Measurements from ENCODE around the gene INSC.

The INSC gene

DNA sequence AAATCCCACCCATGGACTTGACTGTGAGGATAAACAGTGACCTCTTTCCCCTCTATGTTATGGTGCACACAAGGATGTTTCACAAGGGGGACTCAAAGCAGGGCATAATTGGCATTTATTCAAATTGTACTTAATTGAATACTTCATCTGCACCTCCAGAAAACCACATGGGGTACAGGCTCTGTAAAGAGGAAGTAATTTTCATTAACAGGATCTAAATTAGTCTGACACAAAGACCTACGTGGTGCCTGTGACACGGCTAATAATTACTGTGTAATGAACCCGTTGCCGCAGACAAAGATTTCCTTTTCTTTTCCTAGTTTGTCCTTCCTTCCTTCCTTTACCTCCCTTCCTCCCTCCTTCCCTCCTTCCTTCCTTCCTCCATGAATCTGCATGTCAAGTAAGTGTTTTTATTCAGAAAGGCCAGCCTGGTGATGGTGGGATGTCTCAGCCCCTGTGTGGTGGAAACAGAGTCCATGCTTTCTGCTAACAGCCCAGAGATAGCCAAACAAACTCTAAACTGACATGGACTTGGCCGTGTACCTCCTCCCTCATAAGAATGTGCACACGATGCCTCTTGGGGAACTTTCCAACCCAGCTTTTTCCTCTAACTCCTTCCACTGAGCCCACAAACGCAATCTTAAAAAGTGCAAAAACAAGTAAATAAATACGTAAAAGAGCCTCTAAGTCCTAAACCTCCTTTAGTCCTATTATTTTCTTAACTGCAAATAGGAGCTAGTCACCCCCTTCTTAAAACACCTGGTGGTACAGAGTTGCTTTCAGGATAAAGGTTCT lies 118.8 kb downstream of the INSC start:
- DNase-seq: peak in 2 of 3 donors; percentile 25 to 26
- Histone ChIP-seq H3K4me3 (ENCODE audit: control insufficient read depth in 1 of 7, extremely low read depth in 1 of 7, insufficient read depth in 4 of 7, low read depth in 2 of 7, low read length in 6 of 7) (no peak overlapping the region), H3K27me3 (replicated peaks in 2 of 5; ENCODE audit: control insufficient read depth in 4 of 5, insufficient read depth in 5 of 5, low read length in 4 of 5) (peaks cover 0 to 7% (median 0%) of the 10 kb centered on the region in 5 experiments), H3K9me3 (ENCODE audit: control extremely low read depth in 1 of 5, control insufficient read depth in 4 of 5, insufficient read depth in 2 of 5, low read depth in 1 of 5, low read length in 4 of 5) (peaks cover 0 to 1% (median 0%) of the 10 kb centered on the region in 5 experiments), H3K36me3 (ENCODE audit: control insufficient read depth in 4 of 4, insufficient read depth in 4 of 4, low read length in 3 of 4) (no peaks in the 10 kb centered on the region), H3K27ac (ENCODE audit: insufficient read depth in 1 of 2, low read depth in 1 of 2, low read length in 2 of 2, poor library complexity in 1 of 2, severe bottlenecking in 2 of 2) (no peak overlapping the region), H3K4me1 (ENCODE audit: control extremely low read depth in 1 of 4, control insufficient read depth in 4 of 4, insufficient read depth in 4 of 4, low read length in 3 of 4) (peaks cover 0 to 3% (median 0%) of the 10 kb centered on the region in 4 experiments)
- WGBS (ENCODE audit: insufficient coverage): 39% methylated on average over 7 of the region's 8 CpGs
- ChIA-PET POLR2A (no interaction called here), CTCF (interaction anchor here (1.1 kb wide), 1 partner anchor 25 kb away, joined by 3 read pairs; no protein-coding TSS in a partner anchor)

DNA sequence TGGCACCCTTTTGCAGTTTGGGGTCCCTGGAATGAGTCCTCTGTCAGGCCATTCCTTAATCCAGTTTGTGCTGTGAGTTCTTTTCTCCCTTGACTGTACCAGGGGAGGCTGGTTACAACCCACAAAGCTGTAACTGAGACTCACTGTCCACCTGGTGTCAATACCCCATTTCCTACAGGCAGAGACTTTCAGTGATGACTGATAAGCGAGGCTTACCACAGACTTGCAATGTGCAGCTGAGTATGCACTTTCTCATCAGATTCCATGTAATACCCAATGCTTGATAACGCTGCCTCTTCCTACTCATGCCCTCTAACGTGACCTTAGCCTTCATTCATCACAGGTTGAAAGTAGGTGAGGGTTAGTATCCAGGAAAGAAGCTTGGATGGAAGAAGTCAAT lies 120.1 kb downstream of the INSC start:
- ChIA-PET POLR2A (no interaction called here), CTCF (no interaction called here)
- no peaks in the 10 kb centered on the region for H3K36me3 ChIP-seq (ENCODE audit: control insufficient read depth in 4 of 4, insufficient read depth in 4 of 4, low read length in 3 of 4)
- peak in 1 of 3 donors; percentile 13 for DNase-seq
- no peak overlapping the region for H3K27ac ChIP-seq (ENCODE audit: insufficient read depth in 1 of 2, low read depth in 1 of 2, low read length in 2 of 2, poor library complexity in 1 of 2, severe bottlenecking in 2 of 2)
- H3K4me3 ChIP-seq (ENCODE audit: control insufficient read depth in 1 of 7, extremely low read depth in 1 of 7, insufficient read depth in 4 of 7, low read depth in 2 of 7, low read length in 6 of 7): no peak overlapping the region
- peaks cover 0 to 4% (median 0%) of the 10 kb centered on the region in 5 experiments for H3K9me3 ChIP-seq (ENCODE audit: control extremely low read depth in 1 of 5, control insufficient read depth in 4 of 5, insufficient read depth in 2 of 5, low read depth in 1 of 5, low read length in 4 of 5)
- peaks cover 0 to 3% (median 0%) of the 10 kb centered on the region in 4 experiments for H3K4me1 ChIP-seq (ENCODE audit: control extremely low read depth in 1 of 4, control insufficient read depth in 4 of 4, insufficient read depth in 4 of 4, low read length in 3 of 4)
- peaks cover 0 to 7% (median 0%) of the 10 kb centered on the region in 5 experiments for H3K27me3 ChIP-seq (replicated peaks in 2 of 5; ENCODE audit: control insufficient read depth in 4 of 5, insufficient read depth in 5 of 5, low read length in 4 of 5)
- 86% methylated on average over 3 of the region's 3 CpGs for WGBS (ENCODE audit: insufficient coverage)

DNA sequence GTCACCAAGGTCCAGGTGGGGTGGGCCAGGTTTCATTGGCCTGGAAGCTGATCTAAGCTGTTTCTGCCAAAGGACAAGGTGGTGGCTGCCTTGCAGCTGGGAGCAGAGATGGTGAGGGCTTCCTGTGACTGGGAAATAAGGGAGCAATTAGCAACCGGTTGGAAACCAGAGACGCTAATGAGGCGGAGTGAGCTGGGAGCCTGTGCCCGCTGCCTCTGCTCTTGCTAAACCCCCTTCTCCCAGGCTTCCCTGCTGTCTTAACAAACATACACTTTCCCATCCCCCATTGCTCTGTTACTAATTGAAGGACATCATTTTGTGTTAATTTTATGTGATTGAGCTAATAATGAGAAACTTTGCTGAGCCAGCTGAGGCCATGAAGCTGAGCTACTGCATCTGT lies 121.8 kb downstream of the INSC start:
- no peak for DNase-seq
- WGBS (ENCODE audit: insufficient coverage): 96% methylated on average over 3 of the region's 4 CpGs
- Histone ChIP-seq H3K9me3 (ENCODE audit: control extremely low read depth in 1 of 5, control insufficient read depth in 4 of 5, insufficient read depth in 2 of 5, low read depth in 1 of 5, low read length in 4 of 5) (peaks cover 0 to 4% (median 0%) of the 10 kb centered on the region in 5 experiments), H3K27me3 (replicated peaks in 2 of 5; ENCODE audit: control insufficient read depth in 4 of 5, insufficient read depth in 5 of 5, low read length in 4 of 5) (peaks cover 0 to 7% (median 0%) of the 10 kb centered on the region in 5 experiments), H3K4me1 (ENCODE audit: control extremely low read depth in 1 of 4, control insufficient read depth in 4 of 4, insufficient read depth in 4 of 4, low read length in 3 of 4) (peaks cover 0 to 3% (median 0%) of the 10 kb centered on the region in 4 experiments), H3K4me3 (ENCODE audit: control insufficient read depth in 1 of 7, extremely low read depth in 1 of 7, insufficient read depth in 4 of 7, low read depth in 2 of 7, low read length in 6 of 7) (no peak overlapping the region), H3K36me3 (ENCODE audit: control insufficient read depth in 4 of 4, insufficient read depth in 4 of 4, low read length in 3 of 4) (no peaks in the 10 kb centered on the region), H3K27ac (ENCODE audit: insufficient read depth in 1 of 2, low read depth in 1 of 2, low read length in 2 of 2, poor library complexity in 1 of 2, severe bottlenecking in 2 of 2) (no peak overlapping the region)
- ChIA-PET POLR2A (no interaction called here), CTCF (no interaction called here)

DNA sequence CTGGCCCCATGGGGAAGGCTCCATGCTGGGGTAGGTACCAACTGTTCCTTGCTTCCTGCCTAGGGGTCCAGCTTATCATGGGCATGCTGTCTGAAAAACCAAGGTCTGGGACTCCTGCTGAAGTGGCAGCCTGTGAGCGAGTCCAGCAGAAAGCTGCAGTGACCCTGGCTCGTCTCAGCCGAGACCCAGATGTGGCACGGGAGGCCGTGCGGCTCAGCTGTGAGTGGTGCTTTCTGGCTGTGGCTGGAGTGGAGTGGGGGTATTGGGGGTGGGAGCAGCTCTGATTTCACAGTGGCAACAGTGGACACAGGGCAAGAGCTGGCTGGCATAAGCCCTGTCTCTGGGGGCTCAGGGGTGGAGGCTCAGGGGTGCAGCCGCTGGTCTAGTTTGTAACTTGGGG lies 124.1 kb downstream of the INSC start:
- H3K9me3 ChIP-seq (ENCODE audit: control extremely low read depth in 1 of 5, control insufficient read depth in 4 of 5, insufficient read depth in 2 of 5, low read depth in 1 of 5, low read length in 4 of 5): peaks cover 0 to 4% (median 0%) of the 10 kb centered on the region in 5 experiments
- ChIA-PET POLR2A (no interaction called here), CTCF (no interaction called here)
- H3K4me1 ChIP-seq (ENCODE audit: control extremely low read depth in 1 of 4, control insufficient read depth in 4 of 4, insufficient read depth in 4 of 4, low read length in 3 of 4): no peaks in the 10 kb centered on the region
- no peaks in the 10 kb centered on the region for H3K36me3 ChIP-seq (ENCODE audit: control insufficient read depth in 4 of 4, insufficient read depth in 4 of 4, low read length in 3 of 4)
- DNase-seq: no peak
- H3K27ac ChIP-seq (ENCODE audit: insufficient read depth in 1 of 2, low read depth in 1 of 2, low read length in 2 of 2, poor library complexity in 1 of 2, severe bottlenecking in 2 of 2): no peak overlapping the region
- no peak overlapping the region for H3K4me3 ChIP-seq (ENCODE audit: control insufficient read depth in 1 of 7, extremely low read depth in 1 of 7, insufficient read depth in 4 of 7, low read depth in 2 of 7, low read length in 6 of 7)
- no CpG with 5 or more reads among the region's 7 CpGs for WGBS (ENCODE audit: insufficient coverage)
- H3K27me3 ChIP-seq (replicated peaks in 2 of 5; ENCODE audit: control insufficient read depth in 4 of 5, insufficient read depth in 5 of 5, low read length in 4 of 5): peaks cover 0 to 4% (median 0%) of the 10 kb centered on the region in 5 experiments

DNA sequence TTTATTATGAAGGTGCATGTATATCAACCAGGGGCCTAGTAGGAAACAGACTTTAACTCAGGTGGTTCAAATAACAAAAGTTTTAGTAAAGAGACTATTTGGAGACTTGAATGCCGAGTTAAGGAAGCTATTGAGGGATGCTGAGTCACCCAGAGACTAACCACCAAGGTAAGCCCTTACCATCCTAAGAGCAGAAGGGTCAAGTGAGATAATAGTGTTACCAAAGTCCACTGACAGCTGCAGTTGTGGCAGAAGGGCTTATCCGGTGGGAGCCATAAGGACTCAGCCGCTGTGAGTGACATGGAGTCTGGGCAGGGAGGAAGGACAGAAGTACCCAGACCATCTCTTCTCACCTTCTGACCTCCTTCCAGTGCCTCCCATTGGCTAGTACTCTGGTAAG lies 134.0 kb downstream of the INSC start:
- CTCF ChIA-PET: no interaction called here
- Histone ChIP-seq H3K4me1 (ENCODE audit: control extremely low read depth in 1 of 4, control insufficient read depth in 4 of 4, insufficient read depth in 4 of 4, low read length in 3 of 4) (no peaks in the 10 kb centered on the region), H3K27me3 (replicated peaks in 2 of 5; ENCODE audit: control insufficient read depth in 4 of 5, insufficient read depth in 5 of 5, low read length in 4 of 5) (peaks cover 0 to 4% (median 0%) of the 10 kb centered on the region in 5 experiments), H3K27ac (ENCODE audit: insufficient read depth in 1 of 2, low read depth in 1 of 2, low read length in 2 of 2, poor library complexity in 1 of 2, severe bottlenecking in 2 of 2) (no peak overlapping the region), H3K9me3 (ENCODE audit: control extremely low read depth in 1 of 5, control insufficient read depth in 4 of 5, insufficient read depth in 2 of 5, low read depth in 1 of 5, low read length in 4 of 5) (no peaks in the 10 kb centered on the region), H3K4me3 (ENCODE audit: control insufficient read depth in 1 of 7, extremely low read depth in 1 of 7, insufficient read depth in 4 of 7, low read depth in 2 of 7, low read length in 6 of 7) (no peak overlapping the region), H3K36me3 (ENCODE audit: control insufficient read depth in 4 of 4, insufficient read depth in 4 of 4, low read length in 3 of 4) (no peaks in the 10 kb centered on the region)
- DNase-seq: no peak
- 20% methylated on average over 1 of the region's 3 CpGs for WGBS (ENCODE audit: insufficient coverage)
- POLR2A ChIA-PET: no interaction called here

DNA sequence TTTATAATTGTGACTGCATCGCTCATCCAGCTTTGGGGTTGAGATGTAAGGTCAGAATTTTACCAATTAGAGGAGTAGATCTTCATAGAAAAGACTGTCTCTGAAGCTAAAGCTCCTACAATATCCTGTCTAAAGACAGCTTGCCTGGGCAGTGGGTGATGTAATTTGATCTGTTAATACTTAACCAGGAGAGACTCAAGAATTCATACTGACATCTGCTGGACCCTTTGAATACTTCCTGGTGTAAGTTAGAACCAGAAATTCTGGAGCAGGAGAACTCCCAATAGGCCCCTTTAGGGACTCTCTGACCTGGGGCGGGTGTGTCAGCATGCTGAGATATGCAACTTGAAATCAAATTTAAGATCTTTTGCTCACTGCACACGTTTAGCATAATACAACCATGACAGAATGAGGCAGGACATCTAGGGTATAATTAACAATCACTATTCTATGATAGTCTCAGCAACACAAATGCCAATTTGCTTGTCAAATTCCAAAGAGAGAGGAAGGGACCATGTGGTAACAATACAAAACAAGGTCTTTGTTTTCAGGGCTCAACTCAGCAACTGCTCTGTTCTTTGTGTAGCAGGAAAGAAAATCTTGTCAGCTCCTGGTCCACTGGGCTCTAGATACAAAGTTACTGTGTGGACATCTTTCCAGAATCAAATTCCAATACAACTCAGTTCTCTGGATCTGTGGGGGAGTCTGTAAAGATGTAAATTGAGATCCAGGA lies 143.9 kb downstream of the INSC start:
- Histone ChIP-seq H3K4me1 (ENCODE audit: control extremely low read depth in 1 of 4, control insufficient read depth in 4 of 4, insufficient read depth in 4 of 4, low read length in 3 of 4) (no peaks in the 10 kb centered on the region), H3K36me3 (ENCODE audit: control insufficient read depth in 4 of 4, insufficient read depth in 4 of 4, low read length in 3 of 4) (no peaks in the 10 kb centered on the region), H3K27ac (ENCODE audit: insufficient read depth in 1 of 2, low read depth in 1 of 2, low read length in 2 of 2, poor library complexity in 1 of 2, severe bottlenecking in 2 of 2) (no peak overlapping the region), H3K4me3 (ENCODE audit: control insufficient read depth in 1 of 7, extremely low read depth in 1 of 7, insufficient read depth in 4 of 7, low read depth in 2 of 7, low read length in 6 of 7) (no peak overlapping the region), H3K27me3 (replicated peaks in 2 of 5; ENCODE audit: control insufficient read depth in 4 of 5, insufficient read depth in 5 of 5, low read length in 4 of 5) (peaks cover 0 to 3% (median 0%) of the 10 kb centered on the region in 5 experiments), H3K9me3 (ENCODE audit: control extremely low read depth in 1 of 5, control insufficient read depth in 4 of 5, insufficient read depth in 2 of 5, low read depth in 1 of 5, low read length in 4 of 5) (no peaks in the 10 kb centered on the region)
- ChIA-PET CTCF (no interaction called here), POLR2A (no interaction called here)
- WGBS (ENCODE audit: insufficient coverage): no CpG with 5 or more reads among the region's 3 CpGs
- DNase-seq: no peak

DNA sequence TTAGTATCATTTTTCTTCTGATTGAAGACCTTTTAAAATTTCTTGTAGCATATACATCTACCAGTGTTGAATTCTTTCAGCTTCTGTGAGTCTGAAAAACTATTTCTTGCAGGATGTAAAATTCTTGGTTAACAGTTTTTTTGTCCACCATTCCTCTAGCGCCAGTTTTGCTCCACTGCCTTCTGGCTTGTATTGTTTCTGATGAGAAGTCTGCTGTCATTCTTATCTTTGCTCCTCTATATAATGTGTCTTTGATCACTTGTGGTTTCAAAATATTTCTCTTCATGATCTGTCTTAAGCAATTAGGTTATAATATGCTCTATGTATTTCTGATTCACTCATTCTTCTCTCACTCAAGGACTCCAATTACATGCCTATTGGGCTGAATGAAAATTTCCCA lies 152.3 kb downstream of the INSC start:
- H3K9me3 ChIP-seq (ENCODE audit: control extremely low read depth in 1 of 5, control insufficient read depth in 4 of 5, insufficient read depth in 2 of 5, low read depth in 1 of 5, low read length in 4 of 5): peaks cover 0 to 15% (median 0%) of the 10 kb centered on the region in 5 experiments
- no peaks in the 10 kb centered on the region for H3K27me3 ChIP-seq (replicated peaks in 2 of 5; ENCODE audit: control insufficient read depth in 4 of 5, insufficient read depth in 5 of 5, low read length in 4 of 5)
- POLR2A ChIA-PET: no interaction called here
- no peak overlapping the region for H3K27ac ChIP-seq (ENCODE audit: insufficient read depth in 1 of 2, low read depth in 1 of 2, low read length in 2 of 2, poor library complexity in 1 of 2, severe bottlenecking in 2 of 2)
- no CpG with 5 or more reads among the region's 1 CpG for WGBS (ENCODE audit: insufficient coverage)
- no peaks in the 10 kb centered on the region for H3K4me1 ChIP-seq (ENCODE audit: control extremely low read depth in 1 of 4, control insufficient read depth in 4 of 4, insufficient read depth in 4 of 4, low read length in 3 of 4)
- H3K4me3 ChIP-seq (ENCODE audit: control insufficient read depth in 1 of 7, extremely low read depth in 1 of 7, insufficient read depth in 4 of 7, low read depth in 2 of 7, low read length in 6 of 7): no peak overlapping the region
- CTCF ChIA-PET: no interaction called here
- DNase-seq: no peak
- H3K36me3 ChIP-seq (ENCODE audit: control insufficient read depth in 4 of 4, insufficient read depth in 4 of 4, low read length in 3 of 4): no peaks in the 10 kb centered on the region
